Measurements from ENCODE around the gene CHCHD10. TPM values are rescaled to one million over a fixed set of nuclear protein-coding genes. Genes with fewer than 3 reads are reported as not detected.

Gene CHCHD10
- total and polyA plus RNA-seq, 10 of the 15 experiments (the other 5 are each of a cell fraction or from before 2014, with no cell fraction given) = 13.2 to 241 (median 128) TPM

GRCh38 chr22:23786752-23787599 is 19.2 kb upstream of the CHCHD10 start, which contains the start of gene SMARCB1 (continued):
- TF ChIP-seq ZNF687 (IDR thresholded peaks at IDR 0.05) (peak; percentile 57), TBL1XR1 (IDR thresholded peaks at IDR 0.05; ENCODE audit: low read depth, low read length) (no peak), EZH2 (IDR thresholded peaks at IDR 0.05; ENCODE audit: borderline replicate concordance, control insufficient read depth, low read depth, low read length) (no peak), PAX8 (IDR thresholded peaks at IDR 0.05) (no peak), ZNF592 (IDR thresholded peaks at IDR 0.05) (no peak), HDAC6 (IDR thresholded peaks at IDR 0.05; ENCODE audit: unreplicated experiment) (no peak), NKRF (conservative IDR thresholded peaks at IDR 0.05) (peak; percentile 57), KAT2A (conservative IDR thresholded peaks at IDR 0.05; ENCODE audit: control insufficient read depth, low read depth, low read length) (no peak), ZNF207 (IDR thresholded peaks at IDR 0.05; ENCODE audit: borderline replicate concordance) (0 out of 2 replicates have a peak, but pooled peaks have one; percentile 61), SP1 (IDR thresholded peaks at IDR 0.05; ENCODE audit: low read depth, low read length) (peak; percentile 5), LARP7 (IDR thresholded peaks at IDR 0.05) (peak; percentile 96), NR2F1 (conservative IDR thresholded peaks at IDR 0.05) (0 out of 2 replicates have a peak, but pooled peaks have one; percentile 11), TCF3 (IDR thresholded peaks at IDR 0.05; ENCODE audit: borderline replicate concordance, insufficient read depth, low read depth, low read length) (0 out of 2 replicates have a peak, but pooled peaks have one; percentile 33), NFYA (IDR thresholded peaks at IDR 0.05; ENCODE audit: borderline replicate concordance, low read depth, low read length) (no peak), E2F8 (IDR thresholded peaks at IDR 0.05; ENCODE audit: low read depth, partially characterized antibody) (no peak), DPF2 (IDR thresholded peaks at IDR 0.05) (peak; percentile 91)

Measured in GM12878 (cell line).